Measurements from ENCODE around the gene SHD.

- TF ChIP-seq ZFP30 (CRISPR knock-in tag; IDR thresholded peaks at IDR 0.05) = no peak
- peak; percentile 100 for TF ChIP-seq ZFP3 (CRISPR knock-in tag; IDR thresholded peaks at IDR 0.05)
- no peak for TF ChIP-seq CSDC2 (CRISPR knock-in tag; IDR thresholded peaks at IDR 0.05)
- TF ChIP-seq TSHZ2 (CRISPR knock-in tag; IDR thresholded peaks at IDR 0.05) = no peak
- no peak for TF ChIP-seq RARB (CRISPR knock-in tag; IDR thresholded peaks at IDR 0.05)
Measured at GRCh38 chr19:4267101-4267900, 11.8 kb upstream of the SHD start.
